ENCODE measurements around the gene NTM.

Gene NTM

DNA sequence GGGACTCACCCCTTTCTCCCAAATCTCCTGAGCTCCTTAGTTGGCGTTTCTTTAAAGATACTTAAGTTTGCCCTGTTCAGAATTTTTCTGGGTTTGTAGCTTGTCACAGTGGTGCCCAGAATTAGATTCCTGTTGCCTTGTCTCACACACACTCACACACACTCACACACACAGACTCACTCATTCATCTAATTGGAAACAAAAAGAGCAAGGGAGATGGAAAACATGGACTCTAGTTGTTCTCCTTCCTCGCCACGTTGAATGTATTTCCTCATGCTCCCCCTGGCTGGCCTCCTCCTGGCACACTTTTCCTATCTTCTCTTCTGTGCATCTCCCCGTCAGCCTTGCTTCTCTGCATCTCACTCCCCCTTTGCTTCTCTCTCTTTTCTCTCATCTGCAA lies 752.3 kb downstream of the NTM start:
- no peak for DNase-seq (ENCODE audit: extremely low read depth, low read depth)
- TF ChIP-seq, protein P1, sequence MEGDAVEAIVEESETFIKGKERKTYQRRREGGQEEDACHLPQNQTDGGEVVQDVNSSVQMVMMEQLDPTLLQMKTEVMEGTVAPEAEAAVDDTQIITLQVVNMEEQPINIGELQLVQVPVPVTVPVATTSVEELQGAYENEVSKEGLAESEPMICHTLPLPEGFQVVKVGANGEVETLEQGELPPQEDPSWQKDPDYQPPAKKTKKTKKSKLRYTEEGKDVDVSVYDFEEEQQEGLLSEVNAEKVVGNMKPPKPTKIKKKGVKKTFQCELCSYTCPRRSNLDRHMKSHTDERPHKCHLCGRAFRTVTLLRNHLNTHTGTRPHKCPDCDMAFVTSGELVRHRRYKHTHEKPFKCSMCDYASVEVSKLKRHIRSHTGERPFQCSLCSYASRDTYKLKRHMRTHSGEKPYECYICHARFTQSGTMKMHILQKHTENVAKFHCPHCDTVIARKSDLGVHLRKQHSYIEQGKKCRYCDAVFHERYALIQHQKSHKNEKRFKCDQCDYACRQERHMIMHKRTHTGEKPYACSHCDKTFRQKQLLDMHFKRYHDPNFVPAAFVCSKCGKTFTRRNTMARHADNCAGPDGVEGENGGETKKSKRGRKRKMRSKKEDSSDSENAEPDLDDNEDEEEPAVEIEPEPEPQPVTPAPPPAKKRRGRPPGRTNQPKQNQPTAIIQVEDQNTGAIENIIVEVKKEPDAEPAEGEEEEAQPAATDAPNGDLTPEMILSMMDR (IDR thresholded peaks at IDR 0.05; ENCODE audit: low read depth, low read length) = no peak

DNA sequence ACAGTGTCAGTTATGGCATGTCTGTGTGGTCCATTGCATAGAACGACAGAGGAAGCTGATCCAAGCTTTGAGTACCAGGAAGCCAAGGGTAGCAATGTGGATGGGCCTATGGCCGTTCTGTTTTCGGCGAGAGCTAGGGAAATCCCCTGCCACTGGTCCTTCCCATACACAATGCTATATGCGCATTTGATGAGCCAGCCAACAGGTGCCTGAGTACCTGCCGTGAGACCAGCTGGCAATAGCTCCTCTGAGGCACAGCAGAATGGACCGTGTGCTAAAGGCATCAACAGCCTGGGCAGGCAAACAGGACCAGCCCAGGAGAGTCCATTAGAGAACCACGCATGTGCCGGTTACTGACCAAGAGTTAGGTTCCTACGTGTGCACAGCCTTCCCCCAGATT lies 753.0 kb downstream of the NTM start:
- DNase-seq (ENCODE audit: extremely low read depth, low read depth) = no peak

DNA sequence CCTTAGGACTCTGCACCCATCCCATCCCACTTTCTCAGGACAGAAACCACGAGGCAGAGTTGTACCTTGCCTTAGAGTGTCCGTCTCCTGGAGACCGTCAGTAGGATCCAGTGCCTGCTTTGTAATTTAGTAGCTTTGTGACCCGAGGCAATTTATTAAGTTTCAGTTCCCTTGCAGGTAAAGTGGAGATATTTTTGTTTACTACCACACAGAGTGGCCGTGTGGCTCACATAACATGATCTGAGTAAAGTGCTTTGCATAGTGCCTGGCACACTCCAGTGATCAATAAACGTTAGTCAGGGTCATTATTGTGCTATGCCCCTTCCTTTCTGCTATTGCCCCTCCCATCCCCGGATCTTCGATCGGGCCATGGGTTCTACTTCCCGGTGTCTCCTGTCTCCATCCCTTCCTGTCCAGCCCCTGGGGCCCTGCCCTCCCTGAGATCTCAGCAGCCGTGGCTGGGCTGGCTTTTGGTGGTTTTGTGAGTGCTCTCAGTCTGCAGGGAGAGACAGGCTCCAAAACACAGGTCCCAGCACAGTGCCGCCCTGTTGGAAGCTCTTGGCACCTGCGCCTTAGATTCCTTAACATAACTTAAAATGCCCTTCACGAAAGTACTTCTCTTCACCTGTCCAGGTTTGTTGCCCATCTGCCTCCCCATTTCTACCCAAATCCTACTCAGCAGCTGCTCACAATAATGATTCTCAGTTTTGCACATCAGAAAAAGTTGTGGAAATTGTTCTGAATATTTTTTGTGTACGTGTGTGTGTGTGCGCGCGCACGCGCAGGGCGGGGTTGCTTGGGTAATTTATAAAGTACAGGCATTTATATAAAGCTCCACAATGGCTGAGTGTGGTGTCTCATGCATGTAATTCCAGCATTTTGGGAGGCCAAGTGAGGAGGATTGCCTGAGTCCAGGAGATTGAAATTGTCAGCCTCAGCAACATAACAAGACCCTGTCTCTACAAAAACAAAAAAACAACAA lies 753.7 kb downstream of the NTM start:
- DNase-seq (ENCODE audit: extremely low read depth, low read depth) = no peak
- TF ChIP-seq, protein P1 (IDR thresholded peaks at IDR 0.05; ENCODE audit: low read depth, low read length) = no peak

More for the DNA sequence above, 753.0 kb downstream of the NTM start:
- TF ChIP-seq, protein P1 (IDR thresholded peaks at IDR 0.05; ENCODE audit: low read depth, low read length) = no peak

DNA sequence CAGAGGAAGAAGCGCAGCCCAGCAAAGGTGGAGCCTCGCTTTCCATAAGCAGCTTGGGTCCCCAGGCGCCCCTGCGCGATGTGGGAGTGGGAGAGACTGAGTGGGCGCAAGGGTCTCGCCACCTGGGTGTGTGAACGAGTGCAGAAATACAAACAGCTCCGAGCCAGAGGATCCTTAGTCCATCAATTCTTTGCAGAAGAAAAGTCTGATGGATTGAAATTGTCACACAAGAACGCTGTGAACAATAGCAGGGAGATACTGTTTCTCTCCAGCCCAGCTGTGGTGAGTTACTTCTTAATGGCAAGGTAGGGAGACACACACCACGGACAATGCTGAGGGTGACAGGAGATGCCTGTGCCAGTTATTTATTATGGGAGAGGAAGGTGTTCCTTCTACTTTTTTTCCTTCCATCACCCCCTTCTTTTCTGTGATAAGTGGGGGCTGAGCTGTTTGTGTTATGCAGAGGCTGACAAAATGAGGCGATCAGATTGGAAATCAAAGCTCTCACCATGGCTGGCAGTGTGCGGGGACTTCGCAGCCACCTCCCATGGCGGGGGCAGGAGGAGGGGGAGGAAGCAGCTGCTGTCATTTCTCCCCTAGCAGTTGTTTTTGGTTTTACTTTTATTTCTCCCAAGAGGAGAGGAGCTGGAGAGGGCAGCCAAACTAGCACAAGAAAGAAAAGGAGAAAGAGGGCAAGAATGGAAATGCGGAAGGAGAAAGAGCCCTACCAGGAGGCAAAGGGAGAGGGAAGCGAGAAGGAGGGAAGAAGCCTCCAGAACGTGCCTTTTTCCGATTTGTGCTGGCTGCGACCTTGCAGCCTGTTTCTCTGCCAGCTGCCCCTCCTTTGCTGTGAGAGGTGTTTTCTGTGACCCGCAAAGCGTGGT lies 755.8 kb downstream of the NTM start:
- TF ChIP-seq, protein P1 (IDR thresholded peaks at IDR 0.05; ENCODE audit: low read depth, low read length) = no peak
- no peak for DNase-seq (ENCODE audit: extremely low read depth, low read depth)

DNA sequence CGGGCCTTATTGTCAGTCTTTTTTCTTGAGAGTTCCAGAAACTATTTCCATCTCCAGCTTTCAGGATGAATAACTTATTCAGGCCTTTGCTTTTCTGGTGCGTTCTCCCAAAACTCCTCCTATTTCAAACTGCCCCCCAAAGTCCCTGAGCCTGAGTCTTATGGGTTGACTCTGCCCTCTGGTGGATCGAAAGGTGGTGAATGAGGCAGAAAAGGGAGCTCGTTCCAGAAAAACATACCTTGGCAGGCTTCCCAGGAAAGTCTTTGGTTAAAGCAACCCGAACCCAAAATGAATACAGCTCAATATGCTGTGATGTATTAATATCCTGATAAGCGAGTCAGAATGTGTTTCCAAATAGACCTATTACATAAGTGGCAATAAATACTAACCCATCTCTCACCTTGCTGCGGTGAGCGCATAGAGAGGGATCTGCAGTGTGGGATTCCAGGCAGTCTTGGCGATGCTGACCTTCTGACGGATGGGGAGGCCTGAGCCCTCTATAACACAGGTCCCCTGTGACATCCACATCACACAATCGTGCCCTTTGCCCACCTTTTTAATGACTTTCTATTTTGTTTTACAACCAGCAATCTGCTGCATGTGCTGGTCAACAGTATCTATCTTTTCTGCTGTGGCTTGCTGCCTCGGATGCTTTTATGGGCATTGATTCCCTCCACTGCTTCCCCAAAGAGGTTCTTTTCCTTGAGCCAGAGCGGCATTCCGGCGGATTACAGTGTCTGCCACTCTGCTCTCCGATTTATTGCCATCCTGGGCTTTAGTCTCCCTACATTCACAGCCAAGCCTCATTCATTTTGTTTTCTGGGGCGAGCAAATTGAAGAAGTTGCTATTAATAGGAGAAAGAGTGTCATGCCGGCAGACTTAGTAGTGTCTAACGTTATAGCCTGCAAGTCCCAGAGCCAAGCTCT lies 756.8 kb downstream of the NTM start:
- TF ChIP-seq, protein P1 (IDR thresholded peaks at IDR 0.05; ENCODE audit: low read depth, low read length) = peak; percentile 76
- DNase-seq (ENCODE audit: extremely low read depth, low read depth) = peak; percentile 89

DNA sequence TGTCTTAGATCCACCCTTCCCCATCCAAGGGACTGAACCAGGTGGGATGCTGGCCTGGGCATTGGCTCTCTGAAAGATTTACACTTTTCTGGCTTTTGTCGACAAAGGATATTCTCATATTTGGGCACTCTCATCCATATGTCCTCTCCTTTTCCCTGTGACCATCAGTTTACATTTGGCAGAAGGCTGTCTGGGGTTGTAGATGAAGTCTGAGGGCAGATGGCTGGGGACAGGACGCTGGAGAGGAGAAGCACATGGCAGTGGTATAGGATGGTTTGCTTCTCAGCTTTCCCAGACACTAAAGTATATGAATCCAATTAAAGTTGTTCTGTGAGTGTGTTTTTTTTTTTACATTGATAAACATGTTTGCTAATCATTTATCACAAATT lies 757.5 kb downstream of the NTM start:
- DNase-seq (ENCODE audit: extremely low read depth, low read depth) = no peak
- TF ChIP-seq, protein P1 (IDR thresholded peaks at IDR 0.05; ENCODE audit: low read depth, low read length) = no peak

Data from AG09319 (cell line).